Adrenal gland (tissue), 12 donors: ENCODE data around the gene CEP164. TPM values are rescaled to one million over a fixed set of nuclear protein-coding genes. Genes with fewer than 3 reads are reported as not detected.

Experiments
- DNase-seq, 7 donors: peaks; one replicate each; pipeline ENCODE4 v3.0.0-alpha.2; 2019 to 2020
- H3K27ac ChIP-seq, 5 donors: fragments of 200-600 bp; sonication (generic) in 4 of 5; 1 replicate in 3 of 5; 2 replicates in 2 of 5; pipeline versions ENCODE4 v1.5.1 to v1.8.0; 2016 to 2020; ENCODE audit warnings: mild to moderate bottlenecking in 1 of 5
- H3K27me3 ChIP-seq: fragments of 200-600 bp; 2 replicates; pipeline ENCODE4 v1.8.0; 2021
- H3K36me3 ChIP-seq, 2 donors: fragments of 200-600 bp; replicated peaks in 1 of 2; 1 replicate in 1 of 2; 2 replicates in 1 of 2; pipeline versions ENCODE4 v1.5.1 to v1.8.0; 2018 to 2022
- H3K4me1 ChIP-seq, 2 donors: fragments of 200-600 bp; replicated peaks in 1 of 2; 1 replicate in 1 of 2; 2 replicates in 1 of 2; pipeline versions ENCODE4 v1.5.1 to v1.8.0; 2018 to 2021
- H3K4me3 ChIP-seq, 4 donors: fragments of 200-600 bp; sonication (generic) in 3 of 4; one replicate each; pipeline ENCODE4 v1.5.1; 2016 to 2018
- H3K9me3 ChIP-seq, 3 donors: fragments of 200-600 bp; sonication (generic) in 1 of 3; replicated peaks in 1 of 3; 1 replicate in 2 of 3; 2 replicates in 1 of 3; pipeline versions ENCODE4 v1.5.1 to v1.8.0; 2016 to 2021
- POLR2A ChIP-seq, 2 donors: fragments of 450-650 bp; IDR thresholded peaks; one replicate each; pipeline ENCODE4 v1.6.1; 2017; ENCODE audit warnings: antibody characterized with exemption in 2 of 2, mild to moderate bottlenecking in 2 of 2, moderate library complexity in 1 of 2
- WGBS, 4 donors: extraction: QIAGEN DNeasy Blood & Tissue Kit in 2 of 4; methylation state at CpG; one replicate each; pipeline versions ENCODE4 v1.1.5 to v1.1.7; 2013 to 2017; 5-methylcytosine and 5-hydroxymethylcytosine counted together
- intact Hi-C, 2 donors: fragments of 100-400 bp; cut with DNase I; formaldehyde crosslinking; loops; one replicate each; pipeline versions ENCODE4 v1.14.1 to v1.15.0; 2022 to 2023
- polyA plus RNA-seq, 3 donors: library from polyadenylated mRNA; stranded (reverse); fragments of 200-250 nt in 2 of 3; fragments of 350-450 nt in 1 of 3; fragmentation: Illumina TruSeq in 1 of 3; extraction: RNeasy Lipid Tissue Mini Kit (QIAGEN cat#74804) in 1 of 3; gene quantifications; one replicate each; pipeline ENCODE4 v1.2.3, GENCODE V29; 2013 to 2014
- total RNA-seq, 9 donors: library from RNA; depleted of rRNA in 4 of 9; stranded (reverse); fragments of >200 nt in 4 of 9; fragments of 120-200 nt in 1 of 9; fragmentation: NEBNext Ultra II Directional in 1 of 9; extraction: Animal tissue kit (Norgen Biotek cat#: 25700) in 1 of 9; gene quantifications; one replicate each; pipeline versions ENCODE4 v1.1.0 to v1.2.4, GENCODE V29; 2013 to 2023
- TF ChIP-seq, protein P1 (sequence below), 6 experiments: fragments of 450-650 bp in 4 of 6; fragments of 200-600 bp in 2 of 6; sonication (generic) in 1 of 6; IDR thresholded peaks; 1 replicate in 5 of 6; 2 replicates in 1 of 6; pipeline versions ENCODE4 v1.5.1 to v1.8.0; 2016 to 2021; ENCODE audit warnings: antibody characterized with exemption in 6 of 6, mild to moderate bottlenecking in 2 of 6, moderate library complexity in 1 of 6
- donor health status: healthy with polysubstance abuse.
- donor health status: Bipolar disorder and iron deficiency.
- donor health status: DM: yes; HTN: yes; CAD: no.
- donor health status: DM: no; HTN: no; CAD: no.
- donor health status: DM: no; HTN: no; CAD: no.
- donor health status: DM: yes; HTN: yes; CAD: no.

CEP164 gene
- total and polyA plus RNA-seq, 12 donors, result 10.6 to 82.9 (median 24.1) TPM

DNA sequence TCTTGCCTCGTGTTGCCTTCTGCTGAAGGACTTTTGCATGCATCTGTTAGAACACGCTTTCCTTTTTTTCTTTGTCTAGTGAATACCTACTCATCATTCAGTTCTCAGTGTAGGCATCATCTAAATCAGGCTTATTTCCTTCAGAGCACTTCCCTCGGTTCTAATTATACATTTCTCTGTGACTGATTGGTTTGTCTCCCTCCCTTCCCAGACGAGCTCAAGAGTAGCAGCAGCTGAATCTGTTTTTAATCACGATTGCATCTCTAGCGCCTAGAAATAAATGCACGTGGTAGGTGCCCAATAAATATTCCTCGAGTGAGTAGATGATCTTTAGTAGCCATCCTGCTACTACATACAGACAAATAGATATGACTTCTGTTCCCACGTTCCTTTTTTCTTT, 6.3 kb downstream of the CEP164 start:
- TF ChIP-seq POLR2A (IDR thresholded peaks at IDR 0.05), result no peak
- TF ChIP-seq, protein P1, sequence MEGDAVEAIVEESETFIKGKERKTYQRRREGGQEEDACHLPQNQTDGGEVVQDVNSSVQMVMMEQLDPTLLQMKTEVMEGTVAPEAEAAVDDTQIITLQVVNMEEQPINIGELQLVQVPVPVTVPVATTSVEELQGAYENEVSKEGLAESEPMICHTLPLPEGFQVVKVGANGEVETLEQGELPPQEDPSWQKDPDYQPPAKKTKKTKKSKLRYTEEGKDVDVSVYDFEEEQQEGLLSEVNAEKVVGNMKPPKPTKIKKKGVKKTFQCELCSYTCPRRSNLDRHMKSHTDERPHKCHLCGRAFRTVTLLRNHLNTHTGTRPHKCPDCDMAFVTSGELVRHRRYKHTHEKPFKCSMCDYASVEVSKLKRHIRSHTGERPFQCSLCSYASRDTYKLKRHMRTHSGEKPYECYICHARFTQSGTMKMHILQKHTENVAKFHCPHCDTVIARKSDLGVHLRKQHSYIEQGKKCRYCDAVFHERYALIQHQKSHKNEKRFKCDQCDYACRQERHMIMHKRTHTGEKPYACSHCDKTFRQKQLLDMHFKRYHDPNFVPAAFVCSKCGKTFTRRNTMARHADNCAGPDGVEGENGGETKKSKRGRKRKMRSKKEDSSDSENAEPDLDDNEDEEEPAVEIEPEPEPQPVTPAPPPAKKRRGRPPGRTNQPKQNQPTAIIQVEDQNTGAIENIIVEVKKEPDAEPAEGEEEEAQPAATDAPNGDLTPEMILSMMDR (IDR thresholded peaks at IDR 0.05), result no peak
- H3K36me3 ChIP-seq, result peaks cover 0 to 3% of the 10 kb centered on the region in 2 donors
- no peak overlapping the region for H3K27ac ChIP-seq
- H3K27me3 ChIP-seq, result no peaks in the 10 kb centered on the region
- no peak overlapping the region for H3K4me3 ChIP-seq
- DNase-seq, result no peak
- 81 to 88% (median 84%) methylated on average over 9 of the region's 9 CpGs for WGBS, 4 donors
- H3K9me3 ChIP-seq, result no peaks in the 10 kb centered on the region
- H3K4me1 ChIP-seq, result peaks cover 5 to 6% of the 10 kb centered on the region in 2 donors
- intact Hi-C loops, result no loop called here

DNA sequence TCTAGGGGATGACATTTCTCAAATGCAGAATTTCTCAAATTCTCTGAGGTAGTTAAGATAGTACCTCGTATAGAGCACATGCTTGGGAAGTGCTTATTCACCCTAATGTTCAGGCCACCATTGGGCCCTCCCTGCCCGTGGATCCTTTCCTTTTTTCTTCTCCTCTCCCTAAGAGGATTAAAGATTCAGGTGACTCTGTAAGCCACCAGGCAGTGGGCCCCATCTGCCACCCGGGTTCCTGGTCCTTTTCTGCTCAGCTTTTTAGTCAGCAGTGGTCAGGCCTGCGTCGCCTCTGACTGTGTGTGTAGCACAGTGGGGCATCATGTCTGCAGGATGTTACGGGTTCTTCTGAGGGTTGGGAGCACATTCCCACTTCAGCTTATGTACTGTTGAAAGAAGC, 7.2 kb downstream of the CEP164 start:
- no peaks in the 10 kb centered on the region for H3K9me3 ChIP-seq

GRCh38 chr11:117335399-117335798, 7.7 kb downstream of the CEP164 start:
- H3K27ac ChIP-seq, result no peak overlapping the region
- H3K27me3 ChIP-seq, result no peaks in the 10 kb centered on the region
- intact Hi-C loops, result no loop called here
- H3K36me3 ChIP-seq, result peaks cover 0 to 13% of the 10 kb centered on the region in 2 donors
- no peaks in the 10 kb centered on the region for H3K9me3 ChIP-seq
- no peak for DNase-seq
- TF ChIP-seq, protein P1 (IDR thresholded peaks at IDR 0.05), result no peak
- no peak for TF ChIP-seq POLR2A (IDR thresholded peaks at IDR 0.05)
- 88 to 94% (median 93%) methylated on average over 5 of the region's 5 CpGs for WGBS, 4 donors
- no peak overlapping the region for H3K4me3 ChIP-seq
- no peaks in the 10 kb centered on the region for H3K4me1 ChIP-seq

More for the DNA sequence above, 7.2 kb downstream of the CEP164 start:
- WGBS, 4 donors, result 84 to 91% (median 88%) methylated on average over 6 of the region's 6 CpGs
- Histone ChIP-seq H3K36me3 (peaks cover 0 to 8% of the 10 kb centered on the region in 2 donors), H3K27me3 (no peaks in the 10 kb centered on the region), H3K4me3 (no peak overlapping the region), H3K27ac (no peak overlapping the region), H3K4me1 (no peaks in the 10 kb centered on the region)
- TF ChIP-seq POLR2A (IDR thresholded peaks at IDR 0.05), result no peak
- TF ChIP-seq, protein P1 (IDR thresholded peaks at IDR 0.05), result no peak
- DNase-seq, result no peak
- intact Hi-C loops, result no loop called here

GRCh38 chr11:117337076-117337475, 9.4 kb downstream of the CEP164 start:
- peaks cover 0 to 18% of the 10 kb centered on the region in 2 donors for H3K36me3 ChIP-seq
- no peak for DNase-seq
- TF ChIP-seq POLR2A (IDR thresholded peaks at IDR 0.05), result no peak
- TF ChIP-seq, protein P1 (IDR thresholded peaks at IDR 0.05), result no peak
- intact Hi-C loops, result no loop called here
- H3K9me3 ChIP-seq, result no peaks in the 10 kb centered on the region
- no peaks in the 10 kb centered on the region for H3K4me1 ChIP-seq
- 94 to 100% (median 97%) methylated on average over 4 of the region's 4 CpGs for WGBS, 4 donors
- H3K27me3 ChIP-seq, result no peaks in the 10 kb centered on the region
- no peak overlapping the region for H3K27ac ChIP-seq
- no peak overlapping the region for H3K4me3 ChIP-seq
